Neural progenitor cell (in vitro differentiated cells): Measurements from ENCODE around the gene UNC119B. TPM values are rescaled to one million over a fixed set of nuclear protein-coding genes. Genes with fewer than 3 reads are reported as not detected.

Source experiments
- DNase-seq: peaks from one replicate; pipeline ENCODE4 v3.0.0-alpha.2; 2016; ENCODE audit warnings: low spot score
- H2AFZ ChIP-seq: fragments of 200-600 bp; sonication (generic); replicated peaks from 2 replicates; pipeline ENCODE4 v1.6.1; 2016; ENCODE audit warnings: antibody characterized with exemption
- H3F3A ChIP-seq: fragments of 200-600 bp; sonication (generic); 2 replicates; pipeline ENCODE4 v1.6.1; 2016; ENCODE audit warnings: antibody characterized with exemption, low read depth
- H3K27ac ChIP-seq: fragments of 200-600 bp; sonication (generic); 2 replicates; pipeline ENCODE4 v1.5.1; 2016; ENCODE audit warnings: mild to moderate bottlenecking
- H3K27me3 ChIP-seq: fragments of 200-600 bp; sonication (generic); 2 replicates; pipeline ENCODE4 v1.6.1; 2016; ENCODE audit warnings: mild to moderate bottlenecking, moderate library complexity
- H3K36me3 ChIP-seq: fragments of 200-600 bp; sonication (generic); 2 replicates; pipeline ENCODE4 v1.5.1; 2016
- H3K4me1 ChIP-seq: fragments of 200-600 bp; sonication (generic); 2 replicates; pipeline ENCODE4 v1.6.1; 2016; ENCODE audit warnings: mixed run types
- H3K4me2 ChIP-seq: fragments of 200-600 bp; sonication (generic); 2 replicates; pipeline ENCODE4 v1.6.1; 2016
- H3K4me3 ChIP-seq: fragments of 200-600 bp; sonication (generic); 2 replicates; pipeline ENCODE4 v1.5.1; 2016
- H3K79me2 ChIP-seq: fragments of 200-600 bp; sonication (generic); 2 replicates; pipeline ENCODE4 v1.6.1; 2016; ENCODE audit warnings: low read depth
- H3K9ac ChIP-seq: fragments of 200-600 bp; sonication (generic); 2 replicates; pipeline ENCODE4 v1.6.1; 2016
- H3K9me3 ChIP-seq: fragments of 200-600 bp; sonication (generic); 2 replicates; pipeline ENCODE4 v1.5.1; 2016; ENCODE audit warnings: low read depth
- H4K20me1 ChIP-seq: fragments of 200-600 bp; sonication (generic); 2 replicates; pipeline ENCODE4 v1.6.1; 2016; ENCODE audit warnings: low read depth
- H3K27ac Mint-ChIP-seq: 3 replicates; pipeline ENCODE4 v1.8.0; 2021; ENCODE audit warnings: mixed read lengths
- H3K27me3 Mint-ChIP-seq: 2 replicates; pipeline ENCODE4 v1.8.0; 2022; ENCODE audit warnings: low read depth, mild to moderate bottlenecking, inconsistent platforms, moderate library complexity, mixed read lengths; ENCODE audit not compliant: insufficient read depth
- H3K36me3 Mint-ChIP-seq: 3 replicates; pipeline ENCODE4 v1.8.0; 2021; ENCODE audit warnings: mixed read lengths
- H3K4me1 Mint-ChIP-seq: 3 replicates; pipeline ENCODE4 v1.8.0; 2021; ENCODE audit warnings: mixed read lengths
- H3K4me3 Mint-ChIP-seq: 3 replicates; pipeline ENCODE4 v1.8.0; 2021; ENCODE audit warnings: mild to moderate bottlenecking, moderate library complexity, mixed read lengths
- H3K9me3 Mint-ChIP-seq: 3 replicates; pipeline ENCODE4 v1.8.0; 2020; ENCODE audit warnings: mixed read lengths
- CTCF ChIP-seq: fragments of 200-600 bp; sonication (generic); IDR thresholded peaks from 2 replicates; pipeline ENCODE4 v1.5.1; 2017; ENCODE audit warnings: antibody characterized with exemption, mild to moderate bottlenecking
- EZH2 ChIP-seq: fragments of 200-600 bp; sonication (generic); IDR thresholded peaks from 2 replicates; pipeline ENCODE4 v1.6.1; 2017; ENCODE audit warnings: antibody characterized with exemption, mild to moderate bottlenecking, moderate library complexity
- EZH2phosphoT487 ChIP-seq: fragments of 200-600 bp; sonication (generic); IDR thresholded peaks from 2 replicates; pipeline ENCODE4 v1.6.1; 2017; ENCODE audit warnings: antibody characterized with exemption
- total RNA-seq: library from RNA; depleted of rRNA; stranded (reverse); fragments of >200 nt; gene quantifications from 2 replicates; pipeline ENCODE4 v1.2.3, GENCODE V29; 2015; ENCODE audit warnings: low replicate concordance

Gene UNC119B
- total RNA-seq, 1 donor from 2014 or later: 58.9 TPM

DNA sequence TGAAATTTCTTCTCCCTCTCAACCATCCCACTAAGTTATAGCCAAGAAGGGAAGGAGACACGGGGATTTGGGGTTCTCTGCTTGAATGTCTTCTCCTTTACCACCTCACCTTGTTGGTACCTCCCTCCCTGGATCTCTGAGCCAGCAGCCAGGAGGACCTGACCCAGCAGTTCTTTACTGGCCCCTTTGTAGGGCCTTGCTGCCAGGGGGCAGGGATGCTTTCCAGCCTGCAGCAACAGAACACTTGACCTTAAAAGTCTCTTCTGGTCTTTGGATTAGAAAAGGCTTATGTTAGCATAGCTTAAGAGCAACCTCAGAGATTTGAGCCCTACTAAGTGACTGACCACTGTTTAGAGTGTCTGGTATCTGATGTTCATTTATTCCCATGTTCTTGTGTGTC lies 12.9 kb upstream of the UNC119B start:
- no peak overlapping the region for H3K9ac ChIP-seq
- H3K9me3 ChIP-seq: no peaks in the 10 kb centered on the region
- no peaks in the 10 kb centered on the region for H3K9me3 Mint-ChIP-seq
- H3F3A ChIP-seq: peaks cover 21% of the 10 kb centered on the region
- H3K4me2 ChIP-seq: no peak overlapping the region
- peaks cover 11% of the 10 kb centered on the region for H3K27me3 Mint-ChIP-seq
- H3K36me3 ChIP-seq: no peaks in the 10 kb centered on the region
- peaks cover 48% of the 10 kb centered on the region for H4K20me1 ChIP-seq
- H3K79me2 ChIP-seq: peaks cover 10% of the 10 kb centered on the region
- peaks cover 28% of the 10 kb centered on the region for H3K4me1 Mint-ChIP-seq
- H3K27ac Mint-ChIP-seq: no peak overlapping the region
- peaks cover 47% of the 10 kb centered on the region for H3K36me3 Mint-ChIP-seq
- peaks cover 19% of the 10 kb centered on the region for H3K4me1 ChIP-seq
- no peak overlapping the region for H3K4me3 Mint-ChIP-seq
- no peak overlapping the region for H3K27ac ChIP-seq
- H3K4me3 ChIP-seq: no peak overlapping the region
- TF ChIP-seq EZH2phosphoT487: no peak
- TF ChIP-seq CTCF: no peak
- no peaks in the 10 kb centered on the region for H3K27me3 ChIP-seq
- no peak overlapping the region for H2AFZ ChIP-seq
- no peak for DNase-seq

DNA sequence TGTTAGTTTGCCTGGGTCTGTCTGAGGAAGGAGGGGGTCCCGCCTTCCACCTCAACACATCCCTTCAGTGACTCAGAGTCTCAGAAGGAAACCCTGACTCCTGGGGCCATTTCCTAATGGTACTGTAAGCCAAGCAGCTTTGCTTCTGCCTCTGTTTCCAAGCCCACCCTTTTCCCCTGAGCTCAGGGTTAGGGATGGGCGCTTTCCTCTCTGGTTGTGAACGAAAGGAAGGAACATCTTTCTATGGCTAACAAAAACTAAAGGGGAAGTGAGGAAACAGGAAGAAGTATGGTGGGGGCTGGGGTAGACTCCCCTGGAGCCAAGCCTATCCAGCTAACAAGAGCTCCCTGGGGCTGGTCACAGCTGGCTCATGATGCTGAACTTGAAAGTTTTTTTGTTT lies 11.6 kb upstream of the UNC119B start:
- no peaks in the 10 kb centered on the region for H3K36me3 ChIP-seq

GRCh38 chr12:120699553-120699952 lies 10.7 kb upstream of the UNC119B start:
- Histone ChIP-seq H3K4me2 (no peak overlapping the region), H3K4me3 (no peak overlapping the region), H3K79me2 (no peaks in the 10 kb centered on the region), H3F3A (peaks cover under 1% of the 10 kb centered on the region), H3K36me3 (no peaks in the 10 kb centered on the region), H3K27me3 (no peaks in the 10 kb centered on the region), H3K27ac (no peak overlapping the region), H2AFZ (no peak overlapping the region), H4K20me1 (peaks cover 26% of the 10 kb centered on the region), H3K9me3 (no peaks in the 10 kb centered on the region), H3K9ac (no peak overlapping the region), H3K4me1 (peaks cover under 1% of the 10 kb centered on the region)
- Mint-ChIP-seq H3K9me3 (no peaks in the 10 kb centered on the region), H3K4me3 (no peak overlapping the region), H3K27me3 (peaks cover 7% of the 10 kb centered on the region), H3K36me3 (peaks cover 45% of the 10 kb centered on the region), H3K4me1 (peaks cover 8% of the 10 kb centered on the region), H3K27ac (no peak overlapping the region)
- no peak for TF ChIP-seq EZH2phosphoT487
- TF ChIP-seq EZH2: no peak
- TF ChIP-seq CTCF: no peak
- DNase-seq: no peak

More for the DNA sequence above, 11.6 kb upstream of the UNC119B start:
- H3K27ac ChIP-seq: no peak overlapping the region
- no peaks in the 10 kb centered on the region for H3K9me3 Mint-ChIP-seq
- no peak overlapping the region for H3K27ac Mint-ChIP-seq
- peaks cover 16% of the 10 kb centered on the region for H3K4me1 Mint-ChIP-seq
- H3F3A ChIP-seq: peaks cover 8% of the 10 kb centered on the region
- H3K36me3 Mint-ChIP-seq: peaks cover 47% of the 10 kb centered on the region
- peaks cover 11% of the 10 kb centered on the region for H3K27me3 Mint-ChIP-seq
- no peaks in the 10 kb centered on the region for H3K79me2 ChIP-seq
- no peaks in the 10 kb centered on the region for H3K9me3 ChIP-seq
- H3K4me3 ChIP-seq: no peak overlapping the region
- TF ChIP-seq EZH2phosphoT487: no peak
- no peak for TF ChIP-seq CTCF
- TF ChIP-seq EZH2: no peak
- H3K4me2 ChIP-seq: no peak overlapping the region
- no peaks in the 10 kb centered on the region for H3K27me3 ChIP-seq
- H2AFZ ChIP-seq: no peak overlapping the region
- peaks cover 9% of the 10 kb centered on the region for H3K4me1 ChIP-seq
- no peak for DNase-seq
- H3K9ac ChIP-seq: no peak overlapping the region
- peak overlapping the region; percentile 11 for H3K4me3 Mint-ChIP-seq
- peaks cover 35% of the 10 kb centered on the region for H4K20me1 ChIP-seq
